ENCODE results near the gene ERF.

ERF gene

DNA sequence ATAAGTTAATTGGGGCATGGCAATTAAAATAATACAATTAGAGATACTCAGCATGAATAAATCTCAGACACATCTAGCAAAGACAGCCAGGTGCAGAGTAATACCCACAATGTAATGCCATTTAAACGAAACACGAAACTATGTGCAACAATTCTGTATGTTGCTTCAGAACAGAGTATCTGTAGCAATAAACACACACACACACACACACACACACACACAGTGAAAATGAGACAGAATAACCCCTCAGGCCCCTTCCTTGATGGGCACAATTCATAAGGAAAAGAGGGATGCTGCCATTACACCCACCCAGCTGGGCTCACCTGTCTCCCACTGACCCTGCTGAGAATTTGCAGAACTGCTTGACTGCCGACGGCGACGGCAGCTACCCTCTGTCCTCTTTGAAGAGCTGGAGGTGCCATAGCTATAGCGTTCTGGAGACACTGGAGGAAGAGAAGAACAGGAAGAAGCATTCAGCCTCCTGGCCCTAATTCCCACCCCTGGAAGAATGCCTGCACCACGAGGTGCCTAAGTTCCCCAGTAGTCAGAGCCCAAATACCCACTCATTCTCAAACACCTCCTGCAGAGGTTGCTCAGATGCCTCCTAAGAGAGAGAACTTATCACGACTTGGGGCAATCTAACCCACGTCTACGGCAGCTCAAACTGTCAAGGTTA, 40.0 kb downstream of the ERF start:
- no peak for DNase-seq (ENCODE audit: low read depth)

DNA sequence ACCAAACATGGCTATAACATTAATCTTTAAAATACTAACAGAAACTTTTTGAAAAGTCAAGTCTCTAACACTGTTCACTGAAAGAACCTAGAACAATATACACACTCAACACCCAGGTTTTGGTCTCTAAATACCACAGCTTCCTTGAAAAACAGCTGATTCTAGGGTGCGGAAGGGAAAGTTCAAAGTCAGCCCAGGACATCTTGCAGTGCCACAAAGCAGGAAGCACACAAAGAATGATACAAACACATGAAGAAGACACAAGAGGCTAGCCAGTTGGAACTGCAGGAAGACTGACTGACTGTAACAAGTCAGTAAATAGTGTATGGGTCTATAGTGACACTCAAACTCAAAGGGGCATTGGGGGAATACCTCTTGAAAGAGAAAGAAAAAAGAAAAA, 42.0 kb downstream of the ERF start:
- no peak for DNase-seq (ENCODE audit: low read depth)

DNA sequence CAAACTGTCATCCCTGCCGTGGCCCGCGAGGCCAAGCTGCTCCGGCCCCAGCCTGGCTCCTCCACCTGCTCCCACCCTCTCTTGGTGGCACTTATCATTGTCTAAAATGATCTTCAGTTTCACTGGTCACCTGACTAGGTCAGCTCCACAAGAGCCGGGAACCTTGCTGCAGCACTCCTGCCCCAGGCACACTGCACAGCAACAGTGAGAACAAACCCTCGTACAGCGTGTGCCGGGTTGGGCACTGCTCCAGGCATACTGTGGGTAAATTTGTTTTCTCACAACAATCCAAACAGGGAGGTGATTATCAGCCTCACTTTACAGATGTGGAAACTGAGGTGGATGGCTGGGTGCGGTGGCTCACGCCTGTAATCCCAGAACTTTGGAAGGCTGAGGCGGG, 46.3 kb downstream of the ERF start:
- DNase-seq (ENCODE audit: low read depth), result no peak

DNA sequence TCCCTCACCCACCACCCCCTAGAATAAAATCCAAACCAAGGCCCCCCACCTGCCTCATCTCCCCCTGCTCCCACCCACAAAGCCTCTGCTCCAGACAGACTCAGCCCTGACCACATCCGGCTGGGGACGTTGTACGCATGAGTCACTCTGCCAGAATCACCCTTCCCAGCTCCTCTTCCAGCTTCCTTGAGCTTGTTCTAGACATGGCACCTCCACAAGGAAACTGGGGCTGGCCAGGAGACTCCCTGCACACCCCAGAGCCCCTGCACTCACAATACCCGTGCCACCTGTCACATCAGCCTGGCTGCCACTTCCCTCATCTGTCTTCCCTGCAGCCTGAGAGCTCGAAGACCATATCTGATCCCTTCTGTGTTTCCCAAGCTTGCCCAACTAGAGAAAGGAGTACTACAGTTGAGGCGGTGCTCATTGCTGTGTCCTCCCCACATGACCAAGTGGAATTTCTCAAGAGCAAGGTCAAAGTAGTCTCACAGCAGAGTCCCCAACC, 47.1 kb downstream of the ERF start:
- DNase-seq (ENCODE audit: low read depth), result no peak

DNA sequence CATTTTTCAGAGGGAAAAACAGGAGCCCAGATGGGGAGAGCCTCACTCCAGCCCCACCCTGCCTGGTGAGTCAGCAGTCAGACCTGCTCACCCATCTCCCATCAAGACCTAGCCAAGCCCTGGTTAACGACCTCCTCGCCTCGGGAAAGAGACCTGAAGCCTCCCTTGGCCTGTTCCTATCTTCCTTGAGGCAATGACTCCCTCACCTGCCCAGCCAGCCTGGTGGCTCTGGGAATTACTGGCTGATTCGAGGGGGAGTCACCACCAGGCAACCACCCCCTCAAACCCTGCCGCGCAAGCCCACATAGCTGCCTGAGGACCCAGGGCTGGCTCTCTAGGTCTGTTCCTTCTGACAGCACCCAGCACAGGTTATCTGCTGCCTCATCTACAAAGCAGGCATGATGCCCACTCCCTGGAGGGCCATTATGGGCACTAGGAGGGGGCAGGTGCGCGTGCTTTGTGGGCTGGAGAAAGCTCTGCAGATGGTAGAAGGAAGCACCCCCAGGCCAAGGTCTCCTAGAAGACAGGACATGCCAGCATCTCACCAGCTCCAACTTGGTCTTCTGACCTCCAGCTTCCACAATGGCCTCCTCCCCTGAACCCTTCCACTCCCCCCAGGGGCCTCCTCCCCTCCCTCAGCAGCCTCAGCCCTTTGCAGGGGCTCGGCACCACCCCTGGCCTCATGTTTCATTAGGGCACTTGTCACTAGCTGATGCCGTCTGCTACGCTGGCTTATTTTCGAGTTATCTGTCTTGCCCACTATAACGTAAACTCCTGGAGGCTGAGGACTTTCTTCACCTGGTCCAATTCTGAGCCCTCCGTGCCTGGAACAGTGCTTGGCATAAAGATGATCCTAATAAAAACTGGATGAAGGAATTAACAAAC, 47.8 kb downstream of the ERF start:
- no peak for DNase-seq (ENCODE audit: low read depth)

DNA sequence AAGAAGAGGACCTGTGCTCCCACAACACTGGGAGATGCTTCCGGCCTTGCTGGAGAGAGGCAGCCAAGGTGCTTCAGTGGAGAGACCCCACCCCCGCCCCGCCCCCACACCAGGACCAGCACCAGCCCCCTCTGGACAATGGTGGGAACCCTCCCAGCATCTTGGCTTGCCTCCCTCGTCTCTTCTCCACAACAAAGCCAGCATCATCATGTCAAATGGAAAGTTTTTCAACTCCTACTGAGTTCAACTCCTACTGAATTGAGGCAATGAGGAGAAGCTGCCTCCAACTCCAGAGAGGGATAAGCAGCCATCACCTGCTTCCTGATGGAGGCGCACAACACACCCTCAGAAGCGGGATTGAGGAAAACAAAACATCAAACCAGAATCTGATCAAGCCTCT, 50.3 kb downstream of the ERF start:
- DNase-seq (ENCODE audit: low read depth), result no peak

DNA sequence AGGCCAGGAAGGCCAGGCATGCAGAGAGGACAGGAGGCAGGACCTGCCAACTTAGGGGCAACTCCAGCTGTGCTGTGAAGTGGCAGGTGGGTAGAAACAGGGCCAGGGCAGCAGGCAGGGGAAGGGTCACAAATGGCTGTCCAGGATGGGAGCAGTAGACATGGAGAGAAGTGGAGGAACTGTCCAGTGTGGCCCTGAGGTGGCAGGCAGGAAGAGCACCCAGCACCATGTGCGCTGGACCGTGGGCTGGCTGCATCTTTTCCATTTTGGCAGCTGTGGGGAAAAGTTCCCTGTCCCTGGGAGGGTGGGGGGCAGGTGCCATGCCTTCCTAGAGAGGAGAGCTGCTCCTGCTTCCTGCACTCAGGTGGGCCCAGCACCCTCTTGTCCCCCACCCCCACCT, 51.2 kb downstream of the ERF start:
- DNase-seq (ENCODE audit: low read depth), result no peak

DNA sequence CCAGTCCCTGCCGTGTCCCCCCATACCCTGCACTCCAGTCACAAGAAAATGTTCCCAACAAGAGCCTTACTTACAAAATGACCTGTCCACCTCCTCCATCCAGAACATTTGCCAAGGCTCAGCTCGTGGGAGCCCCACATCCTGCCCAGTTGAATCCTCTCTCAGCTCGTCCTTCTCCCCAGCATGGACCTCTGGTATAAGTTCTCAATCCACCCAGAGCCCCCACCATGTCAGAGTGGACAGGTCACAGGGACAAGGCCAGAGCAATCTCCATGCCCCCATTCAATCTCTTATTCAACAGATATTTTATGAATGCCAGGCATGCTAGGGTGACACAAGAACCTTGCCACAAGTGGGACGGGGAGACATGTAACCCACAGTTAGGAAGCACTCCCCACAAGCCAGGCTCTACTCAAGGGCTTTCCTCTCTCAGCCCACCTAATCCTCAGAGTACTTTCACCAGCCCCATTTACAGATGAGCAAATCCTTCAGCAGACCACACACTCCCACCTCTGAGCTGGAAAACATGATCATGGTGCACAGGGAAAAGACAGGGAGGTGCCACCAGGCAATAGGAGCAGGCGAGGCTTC, 52.5 kb downstream of the ERF start:
- no peak for DNase-seq (ENCODE audit: low read depth)

DNA sequence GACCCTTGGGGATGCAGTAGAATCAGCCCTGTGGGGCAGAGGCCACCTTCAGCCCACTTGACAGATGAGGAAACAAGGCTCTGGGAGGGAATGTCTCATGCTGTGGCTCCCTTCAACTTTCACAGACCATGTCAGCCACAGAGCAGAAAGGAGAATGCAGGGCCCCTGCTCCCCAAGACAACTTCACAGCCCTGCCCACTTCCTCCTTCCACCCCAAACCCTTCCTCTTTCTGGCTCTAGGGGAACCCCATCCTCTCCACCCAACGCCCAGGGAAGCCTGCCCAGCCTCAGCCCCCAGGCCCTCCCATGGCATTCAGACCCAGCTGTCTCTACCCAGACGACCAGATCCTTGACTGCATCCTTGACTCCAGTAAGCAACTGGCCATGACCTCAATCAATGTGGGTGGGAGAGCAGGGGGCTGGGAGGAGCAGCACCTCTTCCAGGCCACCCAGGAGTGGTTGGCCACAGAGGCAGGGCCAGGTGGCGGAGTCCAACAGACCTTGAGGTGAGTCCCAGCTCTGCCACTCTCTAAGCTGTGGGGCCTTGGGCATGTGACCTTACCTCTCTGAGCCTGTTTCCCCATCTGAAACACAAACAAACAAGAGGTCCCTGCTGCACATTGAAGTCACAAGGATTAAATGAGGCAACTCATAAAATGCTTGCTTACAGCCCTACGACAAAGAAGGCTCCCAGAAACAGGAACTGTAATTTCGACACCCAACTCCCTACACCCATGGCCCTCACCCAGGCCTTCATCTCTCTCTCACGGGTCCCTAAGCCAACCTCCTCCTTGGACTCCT, 53.2 kb downstream of the ERF start:
- DNase-seq (ENCODE audit: low read depth), result no peak

DNA sequence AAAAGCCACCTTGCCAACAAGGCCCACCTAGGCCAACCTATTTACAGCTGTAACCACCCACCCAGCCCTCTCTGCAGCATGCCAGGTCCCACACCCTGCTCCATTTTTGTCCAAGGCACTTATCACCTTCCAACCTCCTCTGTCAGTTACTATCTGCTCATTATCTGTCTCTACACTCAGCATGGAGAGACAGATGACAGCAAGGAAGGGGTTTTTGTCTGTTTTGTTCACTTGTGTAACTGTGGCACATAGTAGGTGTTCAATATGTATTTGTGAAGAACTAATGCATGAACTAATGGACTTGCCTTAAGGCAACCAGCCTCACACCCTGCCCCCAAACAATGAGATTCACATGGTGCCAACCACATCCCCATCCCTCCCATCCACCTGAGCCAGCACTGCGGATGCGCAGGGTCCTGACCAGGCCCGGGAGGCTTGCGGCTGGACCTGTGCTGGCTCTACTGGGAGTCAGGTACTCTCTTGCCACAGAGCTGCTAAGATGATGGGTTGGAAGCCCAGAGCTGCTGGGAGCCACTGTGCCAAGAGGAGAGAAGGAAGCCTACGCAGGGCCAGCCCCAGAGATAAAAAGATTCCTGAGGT, 54.7 kb downstream of the ERF start:
- DNase-seq (ENCODE audit: low read depth), result no peak

DNA sequence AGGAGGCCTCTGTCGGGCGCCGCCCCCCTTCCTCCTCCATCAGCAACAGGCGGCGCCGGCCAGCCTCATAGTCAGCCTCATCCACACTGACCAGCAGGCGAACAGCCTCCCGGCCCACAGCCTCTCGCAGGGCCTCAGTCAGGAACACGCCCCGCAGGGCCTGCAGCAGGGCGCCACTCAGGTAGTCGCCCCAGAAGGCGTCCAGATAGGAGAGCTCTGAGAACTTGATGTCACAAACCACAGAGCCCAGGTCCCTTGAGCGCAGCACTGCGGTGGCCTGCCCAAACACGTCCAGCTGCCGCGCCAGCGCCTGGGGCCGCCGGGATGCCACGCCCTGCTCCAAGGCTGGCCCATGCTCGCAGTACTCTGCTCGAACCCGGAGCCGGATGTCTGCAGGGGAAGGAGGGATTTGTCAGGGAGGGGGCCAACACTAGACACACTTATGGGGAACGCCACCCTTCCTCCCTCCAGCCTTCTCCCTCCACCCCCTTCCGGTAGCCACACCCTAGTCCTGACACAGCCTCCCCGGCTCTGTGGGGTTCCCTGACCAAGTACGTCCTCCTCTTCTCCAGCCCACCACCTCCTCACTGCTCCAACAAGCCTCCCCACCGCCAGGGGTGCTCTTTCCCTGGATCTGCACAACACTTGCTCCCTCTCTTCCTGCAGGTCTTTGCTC, 55.4 kb downstream of the ERF start:
- no peak for DNase-seq (ENCODE audit: low read depth)

DNA sequence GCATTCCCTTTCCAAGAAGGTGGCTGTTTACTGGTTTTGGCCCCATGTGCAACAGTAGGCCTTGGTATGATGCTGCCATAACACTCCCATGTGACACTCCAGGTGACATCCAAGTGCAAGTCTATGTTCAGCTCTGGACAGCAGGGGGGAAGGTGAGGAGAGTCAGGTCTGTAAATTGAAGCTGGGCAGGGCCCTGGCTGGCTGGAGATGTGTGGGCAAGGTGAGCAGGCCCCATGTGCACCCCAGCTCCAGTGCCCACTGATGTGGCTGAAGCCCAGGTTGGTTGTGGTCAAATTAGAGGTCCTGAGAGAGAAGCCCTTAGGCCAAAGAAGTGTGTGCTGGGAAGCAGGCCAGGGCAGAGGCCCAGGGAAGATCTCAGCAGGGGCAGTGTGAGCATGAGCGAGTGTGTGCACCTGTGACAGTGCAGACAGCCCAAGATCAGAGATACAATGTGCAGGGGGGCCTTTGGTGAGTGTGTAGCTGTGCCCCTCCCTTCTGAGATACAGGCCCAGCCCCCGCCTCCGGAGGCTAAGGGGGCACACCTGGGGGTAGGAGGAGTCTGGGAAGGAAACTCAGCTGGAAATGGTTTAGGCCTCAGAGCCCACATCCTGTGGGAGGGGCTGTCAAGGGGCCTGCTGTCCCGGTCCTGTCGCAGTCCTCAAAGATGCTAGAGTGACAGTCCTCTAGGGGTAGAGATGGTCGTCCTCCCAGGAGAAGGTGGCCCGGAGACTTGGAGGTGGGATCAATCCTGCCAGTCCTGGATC, 56.1 kb downstream of the ERF start:
- DNase-seq (ENCODE audit: low read depth), result peak; percentile 50

Measured in activated T-helper 9 cell treated with anti-CD3 and anti-CD28 coated beads, Interleukin-2, amount 50 U/mL, for 16 hours (primary cell).